NCI-H187 treated with DMSO at 0.1 percent for 48 hours (cell line): ENCODE measurements around the gene CCL27.

Experiments
- DNase-seq: peaks from one replicate; lab custom pipeline; 2025; lab: John Stamatoyannopoulos, UW

Gene CCL27

GRCh38 chr9:34627716-34628655 lies 34.5 kb downstream of the CCL27 start:
- no peak for DNase-seq

- DNase-seq = no peak
Measured at GRCh38 chr9:34625186-34625486, 37.3 kb downstream of the CCL27 start.

- no peak for DNase-seq
Measured at GRCh38 chr9:34624475-34625185, 37.8 kb downstream of the CCL27 start.

GRCh38 chr9:34623374-34624235 lies 38.9 kb downstream of the CCL27 start:
- no peak for DNase-seq

- DNase-seq = peak; percentile 51
Measured at GRCh38 chr9:34620061-34620994, 42.1 kb downstream of the CCL27 start, which contains the start of gene DCTN3. Gene DCTN3 (minus strand): TSS chr9:34620495. CDS start chr9:34620464, 31 bp downstream.

GRCh38 chr9:34615132-34615531 lies 47.3 kb downstream of the CCL27 start:
- DNase-seq = no peak

GRCh38 chr9:34612788-34613390 lies 49.6 kb downstream of the CCL27 start:
- no peak for DNase-seq
